ENCODE measurements around the gene MRAP. TPM values are rescaled to one million over a fixed set of nuclear protein-coding genes. Genes with fewer than 3 reads are reported as not detected.

MRAP gene
- total and polyA plus RNA-seq, 7 experiments from 2014 or later, result not detected

DNA sequence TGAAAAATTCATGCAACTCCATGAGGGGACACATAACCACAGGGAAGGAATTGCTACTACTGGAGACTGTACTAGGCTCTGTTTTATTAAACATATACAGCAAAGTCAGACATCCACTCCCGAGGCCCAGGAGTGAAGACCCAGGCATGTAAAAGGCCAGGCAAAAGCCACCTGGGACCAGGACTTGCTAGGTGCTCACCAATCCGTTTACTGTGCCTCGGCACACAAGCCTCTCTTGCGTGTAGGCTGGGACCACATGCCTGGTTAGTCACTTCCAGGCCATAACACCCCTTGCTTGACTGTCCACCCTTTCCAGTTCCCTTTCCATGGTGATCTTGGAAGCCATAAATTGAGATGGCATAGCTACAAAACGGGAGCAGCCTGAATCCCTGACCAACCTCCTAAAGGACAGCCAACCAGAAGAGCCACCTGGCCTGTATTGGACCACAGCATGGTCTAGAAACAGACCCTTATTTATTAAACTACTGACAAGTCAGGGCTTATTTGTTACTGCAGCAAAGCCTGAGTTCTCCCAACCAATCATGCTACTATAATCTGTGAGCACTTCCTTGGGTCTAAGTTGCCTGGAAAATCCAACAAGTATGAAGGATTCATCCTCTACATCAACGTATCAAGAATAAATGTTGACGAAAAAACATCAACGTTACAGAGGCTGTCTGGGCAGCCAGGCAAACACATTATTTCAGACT, 54.5 kb downstream of the MRAP start:
- POLR2A ChIA-PET, result no interaction called here
- Histone ChIP-seq H3K27ac (ENCODE audit: low read depth, low read length) (no peak overlapping the region), H3K4me1 (ENCODE audit: control insufficient read depth in 2 of 2, insufficient read depth in 2 of 2, low read length in 2 of 2) (no peaks in the 10 kb centered on the region), H3K36me3 (ENCODE audit: control insufficient read depth in 2 of 3, insufficient read depth in 3 of 3, low read length in 3 of 3) (peaks cover 0 to 96% (median 35%) of the 10 kb centered on the region in 3 experiments), H3K9me3 (ENCODE audit: control insufficient read depth in 2 of 3, low read length in 3 of 3) (no peaks in the 10 kb centered on the region), H3K4me3 (ENCODE audit: low read length) (no peak overlapping the region), H3K27me3 (ENCODE audit: control insufficient read depth in 2 of 2, insufficient read depth in 2 of 2, low read length in 2 of 2) (no peaks in the 10 kb centered on the region)
- H3K4me1 Mint-ChIP-seq, result no peaks in the 10 kb centered on the region
- DNase-seq (no peak), ATAC-seq (no peak)
- H3K27me3 Mint-ChIP-seq, result no peaks in the 10 kb centered on the region
- CTCF ChIA-PET, result no interaction called here
- no peak overlapping the region for H3K27ac Mint-ChIP-seq
- H3K4me3 Mint-ChIP-seq, result no peak overlapping the region
- peaks cover 13 to 85% (median 47%) of the 10 kb centered on the region in 5 donors for H3K36me3 Mint-ChIP-seq
- intact Hi-C loops (cut with micrococcal nuclease), result no loop called here
- no peaks in the 10 kb centered on the region for H3K9me3 Mint-ChIP-seq

DNA sequence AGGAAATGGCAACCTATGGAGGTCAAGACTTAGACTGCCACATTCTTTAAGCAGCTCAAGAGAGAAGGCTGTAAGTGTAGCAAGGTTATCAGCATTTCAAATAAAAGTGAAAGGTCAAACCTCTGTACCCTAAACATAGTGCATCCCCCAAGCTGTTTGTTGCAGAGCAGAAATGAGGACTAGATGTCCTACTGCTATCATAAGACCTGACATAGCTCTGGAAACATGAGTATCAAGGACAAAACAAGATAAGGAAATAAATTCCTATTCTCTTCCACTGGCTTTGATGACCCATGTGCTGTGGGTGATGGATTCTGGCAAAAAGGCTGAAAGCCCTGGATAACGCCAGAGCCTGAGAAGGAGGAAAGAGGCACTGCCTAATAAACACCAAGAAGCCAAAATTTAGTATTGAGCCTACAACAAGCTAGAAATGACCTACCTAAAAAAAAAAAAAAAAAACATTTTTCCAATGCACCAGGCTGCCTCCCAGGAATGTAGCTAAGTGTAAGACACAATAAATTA, 58.3 kb downstream of the MRAP start:
- Mint-ChIP-seq H3K36me3 (peaks cover 12 to 83% (median 46%) of the 10 kb centered on the region in 5 donors), H3K27ac (peak overlapping the region in 2 of 9 donors; percentile 45 to 62), H3K27me3 (no peaks in the 10 kb centered on the region), H3K4me3 (no peak overlapping the region), H3K9me3 (no peaks in the 10 kb centered on the region), H3K4me1 (peaks cover 0 to 6% (median 0%) of the 10 kb centered on the region in 7 donors)
- ChIA-PET CTCF (no interaction called here), POLR2A (no interaction called here)
- H3K27ac ChIP-seq (ENCODE audit: low read depth, low read length), result no peak overlapping the region
- no peak overlapping the region for H3K4me3 ChIP-seq (ENCODE audit: low read length)
- H3K36me3 ChIP-seq (ENCODE audit: control insufficient read depth in 2 of 3, insufficient read depth in 3 of 3, low read length in 3 of 3), result peaks cover 10 to 96% (median 34%) of the 10 kb centered on the region in 3 experiments
- ATAC-seq (no peak), DNase-seq (no peak)
- no peaks in the 10 kb centered on the region for H3K27me3 ChIP-seq (ENCODE audit: control insufficient read depth in 2 of 2, insufficient read depth in 2 of 2, low read length in 2 of 2)
- H3K9me3 ChIP-seq (ENCODE audit: control insufficient read depth in 2 of 3, low read length in 3 of 3), result no peaks in the 10 kb centered on the region
- intact Hi-C loops (cut with micrococcal nuclease), result no loop called here
- no peaks in the 10 kb centered on the region for H3K4me1 ChIP-seq (ENCODE audit: control insufficient read depth in 2 of 2, insufficient read depth in 2 of 2, low read length in 2 of 2)

DNA sequence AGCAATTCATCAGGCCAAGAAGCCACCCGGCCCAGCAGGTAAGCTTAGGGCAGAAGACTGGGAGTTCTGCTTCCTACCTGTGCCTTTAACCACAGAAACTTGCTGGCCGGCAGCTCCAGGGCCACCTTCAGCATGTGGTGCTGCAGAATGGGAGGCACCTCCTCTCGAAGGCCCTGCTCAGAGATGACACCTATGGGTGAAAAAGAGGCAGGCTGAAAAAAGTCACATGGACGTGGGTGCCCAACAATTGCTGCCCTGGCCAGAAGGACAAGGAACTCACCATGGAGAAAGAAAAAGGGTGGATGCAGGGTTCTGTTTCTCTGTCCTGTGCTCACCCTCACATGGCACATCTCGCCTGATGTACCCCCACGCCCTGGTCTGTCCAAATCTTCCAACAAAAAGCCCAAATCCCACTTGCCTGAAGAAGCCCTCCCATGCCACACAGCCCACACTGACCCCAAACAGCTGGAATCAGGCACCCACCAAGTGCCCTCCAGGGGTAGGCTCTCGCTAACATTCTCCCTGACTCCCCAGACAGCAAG, 61.1 kb downstream of the MRAP start:
- H3K36me3 Mint-ChIP-seq, result peaks cover 15 to 74% (median 48%) of the 10 kb centered on the region in 5 donors
- H3K4me3 Mint-ChIP-seq, result no peak overlapping the region
- Histone ChIP-seq H3K4me1 (ENCODE audit: control insufficient read depth in 2 of 2, insufficient read depth in 2 of 2, low read length in 2 of 2) (no peaks in the 10 kb centered on the region), H3K27ac (ENCODE audit: low read depth, low read length) (no peak overlapping the region), H3K9me3 (ENCODE audit: control insufficient read depth in 2 of 3, low read length in 3 of 3) (no peaks in the 10 kb centered on the region), H3K27me3 (ENCODE audit: control insufficient read depth in 2 of 2, insufficient read depth in 2 of 2, low read length in 2 of 2) (no peaks in the 10 kb centered on the region), H3K4me3 (ENCODE audit: low read length) (no peak overlapping the region), H3K36me3 (ENCODE audit: control insufficient read depth in 2 of 3, insufficient read depth in 3 of 3, low read length in 3 of 3) (peaks cover 15 to 95% (median 22%) of the 10 kb centered on the region in 3 experiments)
- intact Hi-C loops (cut with micrococcal nuclease), result no loop called here
- peaks cover 0 to 11% (median 0%) of the 10 kb centered on the region in 7 donors for H3K4me1 Mint-ChIP-seq
- ATAC-seq, result no peak
- H3K27ac Mint-ChIP-seq, result peak overlapping the region in 1 of 9 donors; percentile 25
- POLR2A ChIA-PET, result no interaction called here
- no peak for DNase-seq
- CTCF ChIA-PET, result no interaction called here
- no peaks in the 10 kb centered on the region for H3K27me3 Mint-ChIP-seq
- H3K9me3 Mint-ChIP-seq, result no peaks in the 10 kb centered on the region

DNA sequence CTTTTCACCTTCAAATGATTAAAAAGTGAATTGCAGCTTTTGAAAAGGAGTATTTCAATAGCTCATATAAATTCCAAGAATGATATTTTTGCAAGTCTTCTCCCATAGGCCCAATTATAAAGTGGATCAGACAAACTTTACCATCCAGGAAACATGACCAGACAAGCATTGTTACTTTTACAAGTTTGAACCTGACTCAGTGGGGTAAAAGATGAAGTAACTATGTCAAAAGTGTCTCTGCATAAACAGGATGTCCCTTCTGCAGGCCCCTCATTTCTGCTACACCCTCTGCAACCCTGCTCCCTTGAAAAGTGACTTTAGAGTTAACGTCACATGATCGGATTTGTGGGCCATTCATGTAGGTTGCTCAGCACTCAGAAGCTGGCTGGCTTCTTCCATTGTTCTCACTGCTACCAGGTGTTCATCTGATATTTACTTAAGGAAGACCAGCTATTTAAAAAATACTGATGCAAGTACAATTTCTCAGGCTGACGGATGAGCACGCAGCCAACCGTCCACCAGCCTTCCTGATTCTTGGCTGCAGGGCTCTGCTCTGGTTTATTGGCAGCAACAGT, 61.8 kb downstream of the MRAP start:
- H3K4me3 Mint-ChIP-seq, result no peak overlapping the region
- Histone ChIP-seq H3K4me3 (ENCODE audit: low read length) (no peak overlapping the region), H3K27ac (ENCODE audit: low read depth, low read length) (no peak overlapping the region), H3K36me3 (ENCODE audit: control insufficient read depth in 2 of 3, insufficient read depth in 3 of 3, low read length in 3 of 3) (peaks cover 15 to 94% (median 22%) of the 10 kb centered on the region in 3 experiments), H3K4me1 (ENCODE audit: control insufficient read depth in 2 of 2, insufficient read depth in 2 of 2, low read length in 2 of 2) (no peaks in the 10 kb centered on the region), H3K9me3 (ENCODE audit: control insufficient read depth in 2 of 3, low read length in 3 of 3) (no peaks in the 10 kb centered on the region), H3K27me3 (ENCODE audit: control insufficient read depth in 2 of 2, insufficient read depth in 2 of 2, low read length in 2 of 2) (no peaks in the 10 kb centered on the region)
- no peaks in the 10 kb centered on the region for H3K27me3 Mint-ChIP-seq
- peak overlapping the region in 1 of 9 donors; percentile 36 for H3K27ac Mint-ChIP-seq
- peaks cover 16 to 70% (median 44%) of the 10 kb centered on the region in 5 donors for H3K36me3 Mint-ChIP-seq
- ATAC-seq, result no peak
- peaks cover 0 to 12% (median 0%) of the 10 kb centered on the region in 7 donors for H3K4me1 Mint-ChIP-seq
- DNase-seq, result no peak
- no peaks in the 10 kb centered on the region for H3K9me3 Mint-ChIP-seq
- POLR2A ChIA-PET, result no interaction called here
- intact Hi-C loops (cut with micrococcal nuclease), result no loop called here
- CTCF ChIA-PET, result no interaction called here

Other genes with a start within 250 kb of the MRAP start
- 10 to 100 TPM in 1 of 5 experiments, 1 to 10 TPM in 4; 3.3 to 16.4 (median 8.4) TPM for gene MIS18A, start 19.8 kb upstream of the MRAP start, total RNA-seq
- 10 to 100 TPM; 11.9 to 13.8 TPM for gene MIS18A, start 19.8 kb upstream of the MRAP start, polyA plus RNA-seq
- 10 to 100 TPM; 14.5 to 20.6 (median 17.9) TPM for gene URB1, start 94.2 kb downstream of the MRAP start, total RNA-seq
- gene URB1, start 94.2 kb downstream of the MRAP start, polyA plus RNA-seq, result 1 to 10 TPM; 1.8 to 6.1 TPM
- 10 to 100 TPM in 4 of 5 experiments, 1 to 10 TPM in 1; 2.6 to 16.3 (median 12.3) TPM for gene EVA1C, start 113.9 kb downstream of the MRAP start, total RNA-seq
- gene EVA1C, start 113.9 kb downstream of the MRAP start, polyA plus RNA-seq, result 10 to 100 TPM in 1 of 2 donors, 1 to 10 TPM in 1; 3.8 to 11.0 TPM